ENCODE data around the gene INS. TPM values are rescaled to one million over a fixed set of nuclear protein-coding genes. Genes with fewer than 3 reads are reported as not detected.
"Not testable (repeated sequence)": the region's sequence is repeated elsewhere in the genome, so short reads cannot be mapped to it uniquely, and the experiment has no call there.

INS gene
- total RNA-seq, 2 donors from 2014 or later: 1,947 to 16,276 TPM

DNA sequence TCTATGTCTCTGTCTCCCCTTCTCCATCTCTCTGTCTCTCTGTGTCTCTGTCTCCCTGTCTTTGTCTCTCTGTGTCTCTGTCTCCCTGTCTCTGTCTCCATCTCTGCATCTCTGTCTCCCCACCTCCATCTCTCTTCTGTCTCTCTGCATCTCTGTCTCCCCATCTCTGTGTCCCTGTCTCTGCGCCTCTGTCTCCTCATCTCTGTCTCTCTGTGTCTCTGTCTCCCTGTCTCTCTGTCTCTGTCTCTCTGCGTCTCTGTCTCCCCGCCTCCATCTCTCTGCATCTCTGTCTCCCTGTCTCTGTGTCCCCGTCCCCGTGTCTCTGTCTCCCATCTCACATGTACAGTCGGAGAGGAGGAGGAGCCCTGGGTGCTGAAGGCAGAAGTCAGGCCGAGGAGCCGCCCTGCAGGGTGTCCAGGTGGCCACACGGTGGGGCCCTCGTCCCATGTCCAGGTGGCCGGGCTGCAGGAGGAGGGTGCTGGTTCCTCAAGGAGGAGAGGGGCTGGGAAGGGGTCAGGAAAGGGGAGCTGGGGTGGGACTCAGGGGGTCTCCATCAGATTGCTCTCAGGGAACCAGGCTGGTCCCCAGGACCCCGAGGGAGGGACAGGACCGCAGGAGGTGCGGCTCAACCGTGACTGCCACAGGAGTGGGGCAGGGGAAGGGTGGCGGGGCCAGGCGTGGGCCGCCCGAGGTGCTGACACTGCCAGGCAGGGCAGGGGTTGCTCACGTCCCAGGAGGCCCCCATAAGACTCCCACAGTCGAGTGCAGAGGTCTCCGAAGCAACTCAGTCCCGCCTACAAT, 36.2 kb upstream of the INS start:
- Histone ChIP-seq H3K4me3 (no peak overlapping the region), H3K27me3 (no peaks in the 10 kb centered on the region), H3K9me3 (no peaks in the 10 kb centered on the region), H3K4me1 (peaks cover 21% of the 10 kb centered on the region), H3K36me3 (replicated peaks in 1 of 2; ENCODE audit: insufficient read depth in 1 of 2, low read depth in 2 of 2) (no peaks in the 10 kb centered on the region), H3K27ac (no peak overlapping the region)
- intact Hi-C loops (cut with DNase I): loop anchor here (5.0 kb wide), 2 partner anchors 105 to 225 kb away; partner anchors contain the start of genes C11orf21 and TSPAN32
- WGBS, 2 donors: 20 to 29% methylated on average over 16 to 23 of the region's 23 CpGs
- TF ChIP-seq, protein P1, sequence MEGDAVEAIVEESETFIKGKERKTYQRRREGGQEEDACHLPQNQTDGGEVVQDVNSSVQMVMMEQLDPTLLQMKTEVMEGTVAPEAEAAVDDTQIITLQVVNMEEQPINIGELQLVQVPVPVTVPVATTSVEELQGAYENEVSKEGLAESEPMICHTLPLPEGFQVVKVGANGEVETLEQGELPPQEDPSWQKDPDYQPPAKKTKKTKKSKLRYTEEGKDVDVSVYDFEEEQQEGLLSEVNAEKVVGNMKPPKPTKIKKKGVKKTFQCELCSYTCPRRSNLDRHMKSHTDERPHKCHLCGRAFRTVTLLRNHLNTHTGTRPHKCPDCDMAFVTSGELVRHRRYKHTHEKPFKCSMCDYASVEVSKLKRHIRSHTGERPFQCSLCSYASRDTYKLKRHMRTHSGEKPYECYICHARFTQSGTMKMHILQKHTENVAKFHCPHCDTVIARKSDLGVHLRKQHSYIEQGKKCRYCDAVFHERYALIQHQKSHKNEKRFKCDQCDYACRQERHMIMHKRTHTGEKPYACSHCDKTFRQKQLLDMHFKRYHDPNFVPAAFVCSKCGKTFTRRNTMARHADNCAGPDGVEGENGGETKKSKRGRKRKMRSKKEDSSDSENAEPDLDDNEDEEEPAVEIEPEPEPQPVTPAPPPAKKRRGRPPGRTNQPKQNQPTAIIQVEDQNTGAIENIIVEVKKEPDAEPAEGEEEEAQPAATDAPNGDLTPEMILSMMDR (IDR thresholded peaks at IDR 0.05): peak; percentile 84 to 95 (median 92)
- TF ChIP-seq POLR2A (IDR thresholded peaks at IDR 0.05): no peak
- DNase-seq (peak; percentile 81 to 87 (median 83)), ATAC-seq (peak; percentile 75)

DNA sequence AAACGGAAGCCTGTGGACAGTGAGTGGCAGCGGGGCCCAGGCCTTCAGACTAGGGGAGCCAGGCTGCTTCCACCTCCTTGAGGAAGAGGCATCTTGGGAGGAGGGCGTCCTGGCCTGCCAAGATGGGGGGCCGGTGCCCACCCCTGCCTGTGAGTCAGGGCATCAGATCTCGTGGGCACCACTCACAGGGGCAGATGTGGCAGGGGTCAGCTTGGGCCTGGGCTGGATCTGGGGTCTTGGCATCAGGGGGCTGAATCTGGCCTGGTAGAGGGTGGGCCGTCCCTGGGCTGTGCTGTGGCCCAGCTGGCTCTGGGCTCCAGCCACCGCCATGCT, 34.7 kb upstream of the INS start:
- no peaks in the 10 kb centered on the region for H3K27me3 ChIP-seq
- DNase-seq: no peak
- H3K27ac ChIP-seq: no peak overlapping the region
- ATAC-seq: no peak
- intact Hi-C loops (cut with DNase I): loop anchor here (5.0 kb wide), 2 partner anchors 107 to 227 kb away; partner anchors contain the start of genes C11orf21 and TSPAN32
- no peak for TF ChIP-seq POLR2A (IDR thresholded peaks at IDR 0.05)
- TF ChIP-seq, protein P1 (IDR thresholded peaks at IDR 0.05): no peak
- H3K9me3 ChIP-seq: no peaks in the 10 kb centered on the region
- WGBS, 2 donors: 76 to 80% methylated on average over 1 to 6 of the region's 7 CpGs
- H3K36me3 ChIP-seq (replicated peaks in 1 of 2; ENCODE audit: insufficient read depth in 1 of 2, low read depth in 2 of 2): no peaks in the 10 kb centered on the region
- H3K4me3 ChIP-seq: no peak overlapping the region
- peaks cover 16% of the 10 kb centered on the region for H3K4me1 ChIP-seq

DNA sequence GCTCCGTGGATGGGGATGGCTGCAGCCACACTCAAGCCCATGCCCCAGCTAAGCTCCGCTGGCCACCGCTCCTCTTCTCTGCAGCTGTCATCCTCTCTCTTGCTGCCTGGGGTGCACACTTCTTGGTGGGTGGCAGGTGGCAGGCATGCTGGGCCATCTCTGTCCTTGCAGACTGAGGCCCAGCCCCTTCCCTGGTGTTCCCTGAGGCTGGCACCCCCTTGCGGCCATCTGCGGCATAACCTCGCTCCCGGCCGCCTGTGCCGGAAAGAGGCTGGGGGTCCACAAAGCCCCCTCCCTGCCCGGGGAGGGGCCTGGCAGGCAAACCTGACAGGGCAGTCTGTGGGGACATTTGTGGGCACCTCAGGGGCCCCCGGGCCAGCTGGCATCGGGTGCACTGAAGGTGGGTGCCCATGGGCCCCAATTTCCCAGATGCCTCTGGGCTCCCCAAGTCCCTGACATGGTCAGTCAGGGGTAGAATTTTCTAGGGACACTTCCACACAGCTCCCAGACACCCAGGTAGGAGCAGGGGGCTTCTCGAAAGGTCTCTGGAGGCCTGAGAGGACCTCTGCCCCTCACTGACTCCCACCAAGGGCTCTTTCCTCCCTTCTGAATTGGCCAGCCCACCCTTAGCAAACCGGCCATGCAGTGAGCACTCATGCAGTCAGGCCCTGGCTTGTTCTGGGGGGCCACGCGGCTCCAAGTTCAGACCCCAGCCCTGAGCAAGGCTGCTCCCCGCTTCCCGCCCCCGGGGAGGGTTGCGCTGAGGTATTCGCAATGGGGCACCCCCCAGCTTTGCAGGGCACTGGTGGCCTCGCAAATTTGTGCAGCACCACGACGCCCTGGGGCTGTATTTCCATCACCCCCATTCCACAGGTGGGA, 34.1 kb upstream of the INS start:
- no peaks in the 10 kb centered on the region for H3K9me3 ChIP-seq
- no peak overlapping the region for H3K27ac ChIP-seq
- no peaks in the 10 kb centered on the region for H3K36me3 ChIP-seq (replicated peaks in 1 of 2; ENCODE audit: insufficient read depth in 1 of 2, low read depth in 2 of 2)
- ATAC-seq (peak; percentile 24), DNase-seq (peak; percentile 46 to 61 (median 52))
- H3K4me3 ChIP-seq: no peak overlapping the region
- intact Hi-C loops (cut with DNase I): loop anchor here (5.0 kb wide), 2 partner anchors 107 to 227 kb away; partner anchors contain the start of genes C11orf21 and TSPAN32
- WGBS, 2 donors: 37 to 54% methylated on average over 17 to 24 of the region's 24 CpGs
- peaks cover 16% of the 10 kb centered on the region for H3K4me1 ChIP-seq
- no peaks in the 10 kb centered on the region for H3K27me3 ChIP-seq
- TF ChIP-seq, protein P1 (IDR thresholded peaks at IDR 0.05): peak; percentile 52 to 85 (median 69)
- no peak for TF ChIP-seq POLR2A (IDR thresholded peaks at IDR 0.05)

DNA sequence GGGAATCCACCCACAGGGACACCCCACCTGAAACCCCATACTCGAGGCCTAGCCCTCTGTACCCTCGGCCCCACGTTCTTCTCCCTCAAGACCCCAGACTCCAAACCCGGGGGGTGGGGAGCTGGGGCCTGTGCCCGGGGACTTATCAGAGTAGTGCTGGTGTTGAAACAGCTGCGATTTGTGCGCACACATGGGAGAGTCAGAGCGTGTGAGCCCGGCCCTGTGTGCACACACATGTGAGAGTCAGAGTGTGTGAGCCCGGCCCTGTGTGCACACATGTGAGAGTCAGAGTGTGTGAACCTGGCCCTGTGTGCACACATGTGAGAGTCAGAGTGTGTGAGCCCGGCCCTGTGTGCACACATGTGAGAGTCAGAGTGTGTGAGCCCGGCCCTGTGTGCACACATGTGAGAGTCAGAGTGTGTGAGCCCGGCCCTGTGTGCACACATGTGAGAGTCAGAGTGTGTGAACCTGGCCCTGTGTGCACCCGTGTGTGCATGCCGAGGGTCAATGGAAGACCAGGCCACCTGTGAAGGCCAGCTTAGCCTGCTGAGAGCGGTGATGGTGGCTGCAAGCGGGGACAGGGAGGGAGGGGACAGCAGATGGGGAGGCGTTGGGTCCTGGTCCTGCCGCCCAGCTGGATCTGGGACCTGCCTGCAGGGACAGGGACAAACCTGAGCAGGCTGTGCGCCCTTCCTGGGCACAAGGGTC, 33.0 kb upstream of the INS start:
- peaks cover 16% of the 10 kb centered on the region for H3K4me1 ChIP-seq
- H3K9me3 ChIP-seq; ATAC-seq; H3K27me3 ChIP-seq; H3K4me3 ChIP-seq; H3K36me3 ChIP-seq (replicated peaks in 1 of 2; ENCODE audit: insufficient read depth in 1 of 2, low read depth in 2 of 2); intact Hi-C loops (cut with DNase I): not testable (repeated sequence)
- WGBS, 2 donors: 58 to 75% methylated on average over 8 to 11 of the region's 20 CpGs
- peak in 3 of 4 donors; percentile 41 to 73 (median 48) for DNase-seq
- peak overlapping the region in 1 of 4 donors; percentile 46 for H3K27ac ChIP-seq

All from body of pancreas (tissue), 4 donors.